MM.1S (cell line): ENCODE results near the gene CNTN5.

Experiments used
- EZH2 ChIP-seq: fragments of 300-600 bp; sonication (generic); optimal IDR thresholded peaks from 2 replicates; pipeline ENCODE3; 2017; ENCODE audit warnings: low read depth, mild to moderate bottlenecking, antibody characterized with exemption, low read length, mixed read lengths
- EZH2phosphoT487 ChIP-seq: fragments of 300-600 bp; sonication (generic); IDR thresholded peaks from 2 replicates; pipeline ENCODE4 v1.6.1; 2018; ENCODE audit warnings: antibody characterized with exemption, low read length
- TF ChIP-seq, protein P1 (sequence below): fragments of 300-600 bp; sonication (generic); IDR thresholded peaks from 2 replicates; pipeline ENCODE4 v1.5.1; 2016; ENCODE audit warnings: antibody characterized with exemption, low read length, mixed read lengths

DNA sequence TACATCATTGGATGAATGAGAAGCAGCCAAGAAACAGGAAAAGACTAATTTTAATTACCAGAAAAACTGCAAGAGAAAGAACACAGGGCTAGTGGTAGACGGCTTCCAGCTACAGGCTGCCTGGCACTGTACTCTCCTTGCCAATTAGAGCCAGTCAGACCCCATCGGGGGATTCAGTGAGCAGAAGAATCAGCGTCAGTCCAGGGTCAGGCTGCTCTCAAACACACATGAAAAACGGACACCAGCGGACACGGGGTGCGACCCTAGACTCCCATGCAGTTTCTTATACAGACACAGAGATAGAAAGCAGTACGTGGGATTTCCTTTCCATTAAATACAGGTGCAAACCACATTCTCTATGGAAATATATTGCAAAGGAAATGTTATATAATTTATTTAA lies 1.1 kb upstream of the CNTN5 start:
- TF ChIP-seq, protein P1, sequence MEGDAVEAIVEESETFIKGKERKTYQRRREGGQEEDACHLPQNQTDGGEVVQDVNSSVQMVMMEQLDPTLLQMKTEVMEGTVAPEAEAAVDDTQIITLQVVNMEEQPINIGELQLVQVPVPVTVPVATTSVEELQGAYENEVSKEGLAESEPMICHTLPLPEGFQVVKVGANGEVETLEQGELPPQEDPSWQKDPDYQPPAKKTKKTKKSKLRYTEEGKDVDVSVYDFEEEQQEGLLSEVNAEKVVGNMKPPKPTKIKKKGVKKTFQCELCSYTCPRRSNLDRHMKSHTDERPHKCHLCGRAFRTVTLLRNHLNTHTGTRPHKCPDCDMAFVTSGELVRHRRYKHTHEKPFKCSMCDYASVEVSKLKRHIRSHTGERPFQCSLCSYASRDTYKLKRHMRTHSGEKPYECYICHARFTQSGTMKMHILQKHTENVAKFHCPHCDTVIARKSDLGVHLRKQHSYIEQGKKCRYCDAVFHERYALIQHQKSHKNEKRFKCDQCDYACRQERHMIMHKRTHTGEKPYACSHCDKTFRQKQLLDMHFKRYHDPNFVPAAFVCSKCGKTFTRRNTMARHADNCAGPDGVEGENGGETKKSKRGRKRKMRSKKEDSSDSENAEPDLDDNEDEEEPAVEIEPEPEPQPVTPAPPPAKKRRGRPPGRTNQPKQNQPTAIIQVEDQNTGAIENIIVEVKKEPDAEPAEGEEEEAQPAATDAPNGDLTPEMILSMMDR, result no peak
- TF ChIP-seq EZH2 (no peak), EZH2phosphoT487 (no peak)
